ENCODE results near the gene CLCN5. TPM values are rescaled to one million over a fixed set of nuclear protein-coding genes. Genes with fewer than 3 reads are reported as not detected.

CLCN5 gene
- polyA plus RNA-seq, 2 of the 4 experiments (the other 2 are of a cell fraction) = 2.6 to 5.2 TPM

DNA sequence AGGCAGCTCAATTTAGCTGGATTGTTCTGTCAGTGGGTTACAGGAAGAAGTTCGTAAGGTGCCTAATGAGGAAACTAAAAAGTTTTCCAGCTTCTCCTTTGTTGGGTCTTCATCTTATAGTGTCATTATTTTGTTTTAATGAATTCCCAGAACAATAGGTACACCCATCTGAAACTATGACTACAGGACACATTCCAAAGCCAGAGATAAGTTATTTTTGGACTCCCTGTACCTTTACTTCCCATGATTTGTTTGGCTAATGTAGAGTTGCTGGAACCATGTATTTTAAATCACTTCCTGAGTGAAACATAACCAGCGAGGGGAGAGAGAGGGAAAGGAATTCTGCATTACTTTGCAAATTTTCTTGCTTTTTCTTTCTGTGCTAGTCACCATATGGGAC, 114.0 kb downstream of the CLCN5 start:
- FAIRE-seq (no peak), DNase-seq (ENCODE audit: low read depth in 1 of 2, low spot score in 1 of 2) (no peak), ATAC-seq (no peak)
- 55% methylated on average over 2 of the region's 2 CpGs for WGBS (ENCODE audit: missing lambda C conversion rate)
- Histone ChIP-seq H3K9me3 (no peaks in the 10 kb centered on the region), H3K4me1 (no peaks in the 10 kb centered on the region), H3K4me3 (no peak overlapping the region), H3K4me2 (no peak overlapping the region), H3K27ac (no peak overlapping the region)
- ChIA-PET CTCF (interaction anchor here (1.6 kb wide), 1 partner anchor 44 kb away, joined by 3 read pairs; no protein-coding TSS in a partner anchor), POLR2A (no interaction called here)
- TF ChIP-seq HOXB5 (CRISPR knock-in tag; IDR thresholded peaks at IDR 0.05) (no peak), EP300 (IDR thresholded peaks at IDR 0.05) (no peak), SMC3 (IDR thresholded peaks at IDR 0.05) (no peak), KDM5A (IDR thresholded peaks at IDR 0.05) (no peak), HEYL (CRISPR knock-in tag; IDR thresholded peaks at IDR 0.05) (no peak), TFCP2L1 (CRISPR knock-in tag; IDR thresholded peaks at IDR 0.05) (no peak), CEBPB (IDR thresholded peaks at IDR 0.05) (no peak), FOSB (CRISPR knock-in tag; IDR thresholded peaks at IDR 0.05) (no peak), CBX8 (IDR thresholded peaks at IDR 0.05) (no peak)
- TF ChIP-seq, protein P1, sequence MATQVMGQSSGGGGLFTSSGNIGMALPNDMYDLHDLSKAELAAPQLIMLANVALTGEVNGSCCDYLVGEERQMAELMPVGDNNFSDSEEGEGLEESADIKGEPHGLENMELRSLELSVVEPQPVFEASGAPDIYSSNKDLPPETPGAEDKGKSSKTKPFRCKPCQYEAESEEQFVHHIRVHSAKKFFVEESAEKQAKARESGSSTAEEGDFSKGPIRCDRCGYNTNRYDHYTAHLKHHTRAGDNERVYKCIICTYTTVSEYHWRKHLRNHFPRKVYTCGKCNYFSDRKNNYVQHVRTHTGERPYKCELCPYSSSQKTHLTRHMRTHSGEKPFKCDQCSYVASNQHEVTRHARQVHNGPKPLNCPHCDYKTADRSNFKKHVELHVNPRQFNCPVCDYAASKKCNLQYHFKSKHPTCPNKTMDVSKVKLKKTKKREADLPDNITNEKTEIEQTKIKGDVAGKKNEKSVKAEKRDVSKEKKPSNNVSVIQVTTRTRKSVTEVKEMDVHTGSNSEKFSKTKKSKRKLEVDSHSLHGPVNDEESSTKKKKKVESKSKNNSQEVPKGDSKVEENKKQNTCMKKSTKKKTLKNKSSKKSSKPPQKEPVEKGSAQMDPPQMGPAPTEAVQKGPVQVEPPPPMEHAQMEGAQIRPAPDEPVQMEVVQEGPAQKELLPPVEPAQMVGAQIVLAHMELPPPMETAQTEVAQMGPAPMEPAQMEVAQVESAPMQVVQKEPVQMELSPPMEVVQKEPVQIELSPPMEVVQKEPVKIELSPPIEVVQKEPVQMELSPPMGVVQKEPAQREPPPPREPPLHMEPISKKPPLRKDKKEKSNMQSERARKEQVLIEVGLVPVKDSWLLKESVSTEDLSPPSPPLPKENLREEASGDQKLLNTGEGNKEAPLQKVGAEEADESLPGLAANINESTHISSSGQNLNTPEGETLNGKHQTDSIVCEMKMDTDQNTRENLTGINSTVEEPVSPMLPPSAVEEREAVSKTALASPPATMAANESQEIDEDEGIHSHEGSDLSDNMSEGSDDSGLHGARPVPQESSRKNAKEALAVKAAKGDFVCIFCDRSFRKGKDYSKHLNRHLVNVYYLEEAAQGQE (IDR thresholded peaks at IDR 0.05) = no peak
- TF ChIP-seq, protein P2, sequence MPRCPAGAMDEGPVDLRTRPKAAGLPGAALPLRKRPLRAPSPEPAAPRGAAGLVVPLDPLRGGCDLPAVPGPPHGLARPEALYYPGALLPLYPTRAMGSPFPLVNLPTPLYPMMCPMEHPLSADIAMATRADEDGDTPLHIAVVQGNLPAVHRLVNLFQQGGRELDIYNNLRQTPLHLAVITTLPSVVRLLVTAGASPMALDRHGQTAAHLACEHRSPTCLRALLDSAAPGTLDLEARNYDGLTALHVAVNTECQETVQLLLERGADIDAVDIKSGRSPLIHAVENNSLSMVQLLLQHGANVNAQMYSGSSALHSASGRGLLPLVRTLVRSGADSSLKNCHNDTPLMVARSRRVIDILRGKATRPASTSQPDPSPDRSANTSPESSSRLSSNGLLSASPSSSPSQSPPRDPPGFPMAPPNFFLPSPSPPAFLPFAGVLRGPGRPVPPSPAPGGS (IDR thresholded peaks at IDR 0.05) = no peak
- TF ChIP-seq, protein P3, sequence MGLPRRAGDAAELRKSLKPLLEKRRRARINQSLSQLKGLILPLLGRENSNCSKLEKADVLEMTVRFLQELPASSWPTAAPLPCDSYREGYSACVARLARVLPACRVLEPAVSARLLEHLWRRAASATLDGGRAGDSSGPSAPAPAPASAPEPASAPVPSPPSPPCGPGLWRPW (IDR thresholded peaks at IDR 0.05) = no peak

DNA sequence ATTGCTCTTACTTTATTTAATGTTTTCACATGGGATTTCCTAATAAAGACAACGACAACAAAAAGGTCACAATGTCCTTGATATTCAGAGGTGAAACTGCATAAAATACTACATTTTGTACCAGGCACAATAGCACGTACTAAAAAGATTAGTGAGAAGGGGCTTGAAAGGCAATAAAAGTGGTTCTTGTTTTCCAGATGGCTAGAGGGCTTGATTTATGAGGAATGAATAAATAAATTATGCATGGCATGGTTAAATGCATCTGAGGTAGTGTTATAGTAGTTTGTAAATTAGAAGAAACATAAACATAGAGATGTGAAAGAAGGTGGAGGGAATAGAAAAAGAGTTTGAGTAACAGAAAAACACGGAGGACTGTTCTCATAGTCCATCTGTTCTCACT, 123.4 kb downstream of the CLCN5 start:
- TF ChIP-seq MAZ (IDR thresholded peaks at IDR 0.05; ENCODE audit: borderline replicate concordance, low read depth, low read length) (no peak), RNF2 (IDR thresholded peaks at IDR 0.05; ENCODE audit: borderline replicate concordance, low read depth) (no peak), POLR2A (IDR thresholded peaks at IDR 0.05; ENCODE audit: low read length) (no peak), FOSB (CRISPR knock-in tag; IDR thresholded peaks at IDR 0.05) (no peak), HEYL (CRISPR knock-in tag; IDR thresholded peaks at IDR 0.05) (no peak), ZC3H11A (IDR thresholded peaks at IDR 0.05) (no peak), SREBF2 (IDR thresholded peaks at IDR 0.05) (no peak), EHMT2 (IDR thresholded peaks at IDR 0.05; ENCODE audit: low read depth) (no peak), FOXS1 (CRISPR knock-in tag; IDR thresholded peaks at IDR 0.05) (no peak), NFE2L2 (conservative IDR thresholded peaks at IDR 0.05; ENCODE audit: low read length) (no peak)
- TF ChIP-seq, protein P4, sequence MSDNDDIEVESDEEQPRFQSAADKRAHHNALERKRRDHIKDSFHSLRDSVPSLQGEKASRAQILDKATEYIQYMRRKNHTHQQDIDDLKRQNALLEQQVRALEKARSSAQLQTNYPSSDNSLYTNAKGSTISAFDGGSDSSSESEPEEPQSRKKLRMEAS (IDR thresholded peaks at IDR 0.05) = no peak
- TF ChIP-seq, protein P3 (IDR thresholded peaks at IDR 0.05) = no peak
- H3K4me2 ChIP-seq = no peak overlapping the region
- ChIA-PET POLR2A (no interaction called here), CTCF (interaction anchor here (1.0 kb wide), 1 partner anchor 9 kb away, joined by 3 read pairs; no protein-coding TSS in a partner anchor)
- H3K4me3 ChIP-seq = no peak overlapping the region
- ATAC-seq (no peak), FAIRE-seq (peak; percentile 84), DNase-seq (ENCODE audit: low read depth in 1 of 2, low spot score in 1 of 2) (no peak)
- H3K9me3 ChIP-seq = no peaks in the 10 kb centered on the region
- H3K4me1 ChIP-seq = no peaks in the 10 kb centered on the region
- 64% methylated on average over 3 of the region's 3 CpGs for WGBS (ENCODE audit: missing lambda C conversion rate)
- no peak overlapping the region for H3K27ac ChIP-seq

Data from A549 (cell line).